H9 (cell line): ENCODE data around the gene DOK6. TPM values are rescaled to one million over a fixed set of nuclear protein-coding genes. Genes with fewer than 3 reads are reported as not detected.

Experiments used
- DNase-seq: peaks from one replicate; pipeline ENCODE4 v3.0.0-alpha.2; 2017
- H2AFZ ChIP-seq: one replicate; pipeline ENCODE4 v1.6.1; 2013; ENCODE audit warnings: mild to moderate bottlenecking, low read length, control low read depth, moderate library complexity
- H2AK5ac ChIP-seq: 2 replicates; pipeline ENCODE4 v1.6.1; 2013; ENCODE audit warnings: low read length, control low read depth, mixed read lengths; ENCODE audit not compliant: insufficient read length
- H2BK120ac ChIP-seq: one replicate; pipeline ENCODE4 v1.6.1; 2013; ENCODE audit warnings: low read depth, mild to moderate bottlenecking, low read length, control low read depth, inconsistent platforms; ENCODE audit not compliant: poor library complexity, severe bottlenecking
- H2BK12ac ChIP-seq: 2 replicates; pipeline ENCODE4 v1.6.1; 2013; ENCODE audit warnings: low read length, control low read depth, mixed read lengths, low read depth; ENCODE audit not compliant: insufficient read length
- H2BK15ac ChIP-seq: 2 replicates; pipeline ENCODE4 v1.6.1; 2013; ENCODE audit warnings: low read depth, low read length, control low read depth
- H2BK20ac ChIP-seq: one replicate; pipeline ENCODE4 v1.6.1; 2013; ENCODE audit warnings: low read depth, mild to moderate bottlenecking, low read length, control low read depth, inconsistent platforms; ENCODE audit not compliant: poor library complexity, severe bottlenecking
- H2BK5ac ChIP-seq: 2 replicates; pipeline ENCODE4 v1.6.1; 2013; ENCODE audit warnings: low read length, control low read depth, mixed read lengths; ENCODE audit not compliant: insufficient read length
- H3K14ac ChIP-seq: 2 replicates; pipeline ENCODE4 v1.6.1; 2013; ENCODE audit warnings: low read length, control low read depth; ENCODE audit not compliant: insufficient read depth
- H3K18ac ChIP-seq: 2 replicates; pipeline ENCODE4 v1.6.1; 2013; ENCODE audit warnings: low read depth, mild to moderate bottlenecking, mixed read lengths, low read length, control low read depth; ENCODE audit not compliant: insufficient read length
- H3K23ac ChIP-seq: 2 replicates; pipeline ENCODE4 v1.6.1; 2013; ENCODE audit warnings: low read length, control low read depth, mixed read lengths, low read depth; ENCODE audit not compliant: insufficient read length
- H3K23me2 ChIP-seq: 2 replicates; pipeline ENCODE4 v1.6.1; 2013; ENCODE audit warnings: low read depth, mild to moderate bottlenecking, mixed read lengths, low read length, control low read depth; ENCODE audit not compliant: insufficient read length, poor library complexity, severe bottlenecking
- H3K27ac ChIP-seq: 2 replicates; pipeline ENCODE4 v1.5.1; 2013; ENCODE audit warnings: low read length, control low read depth, mixed read lengths, low read depth; ENCODE audit not compliant: insufficient read length
- H3K27me3 ChIP-seq: 2 replicates; pipeline ENCODE4 v1.6.1; 2013; ENCODE audit warnings: low read length, control low read depth, inconsistent platforms; ENCODE audit not compliant: insufficient read depth
- H3K4ac ChIP-seq: 2 replicates; pipeline ENCODE4 v1.6.1; 2013; ENCODE audit warnings: low read depth, mild to moderate bottlenecking, control low read depth, inconsistent platforms, low read length, moderate library complexity
- H3K4me1 ChIP-seq: 2 replicates; pipeline ENCODE4 v1.6.1; 2013; ENCODE audit warnings: low read length, control low read depth, inconsistent platforms; ENCODE audit not compliant: insufficient read depth
- H3K4me2 ChIP-seq: 2 replicates; pipeline ENCODE4 v1.6.1; 2013; ENCODE audit warnings: low read length, control low read depth, mixed read lengths; ENCODE audit not compliant: insufficient read length, insufficient read depth
- H3K56ac ChIP-seq: 2 replicates; pipeline ENCODE4 v1.6.1; 2013; ENCODE audit warnings: low read depth, mild to moderate bottlenecking, mixed read lengths, low read length, control low read depth; ENCODE audit not compliant: insufficient read length
- H3K79me1 ChIP-seq: 2 replicates; pipeline ENCODE4 v1.6.1; 2013; ENCODE audit warnings: low read depth, mild to moderate bottlenecking, moderate library complexity, low read length, control low read depth, inconsistent platforms; ENCODE audit not compliant: insufficient read depth, poor library complexity, severe bottlenecking
- H3K79me2 ChIP-seq: 2 replicates; pipeline ENCODE4 v1.6.1; 2013; ENCODE audit warnings: low read length, control low read depth, inconsistent platforms; ENCODE audit not compliant: insufficient read depth
- H3K9ac ChIP-seq: 2 replicates; pipeline ENCODE4 v1.6.1; 2013; ENCODE audit warnings: low read length, control low read depth, mixed read lengths; ENCODE audit not compliant: insufficient read length; ENCODE audit errors: extremely low read depth
- H3K9me3 ChIP-seq: one replicate; pipeline ENCODE4 v1.6.1; 2013; ENCODE audit warnings: low read depth, low read length, inconsistent platforms; ENCODE audit not compliant: control insufficient read depth
- H3T11ph ChIP-seq: one replicate; pipeline ENCODE4 v1.6.1; 2013; ENCODE audit warnings: mild to moderate bottlenecking, low read length, control low read depth, inconsistent platforms
- H4K20me1 ChIP-seq: one replicate; pipeline ENCODE4 v1.6.1; 2013; ENCODE audit not compliant: control insufficient read depth, insufficient read length, insufficient read depth
- H4K5ac ChIP-seq: 2 replicates; pipeline ENCODE4 v1.6.1; 2013; ENCODE audit warnings: low read depth, mild to moderate bottlenecking, mixed read lengths, low read length, control low read depth; ENCODE audit not compliant: insufficient read length
- H4K8ac ChIP-seq: replicated peaks from 2 replicates; pipeline ENCODE4 v1.6.1; 2013; ENCODE audit warnings: low read length, control low read depth, mixed read lengths, low read depth; ENCODE audit not compliant: insufficient read length
- H4K91ac ChIP-seq: 2 replicates; pipeline ENCODE4 v1.6.1; 2013; ENCODE audit warnings: low read depth, mild to moderate bottlenecking, moderate library complexity, mixed read lengths, low read length, control low read depth; ENCODE audit not compliant: insufficient read length
- H3K27ac Mint-ChIP-seq, 3 experiments: 2 replicates in 2 of 3; 3 replicates in 1 of 3; pipeline ENCODE4 v1.8.0; 2020 to 2021; ENCODE audit warnings: mixed read lengths in 3 of 3, mild to moderate bottlenecking in 1 of 3, moderate library complexity in 1 of 3
- H3K27me3 Mint-ChIP-seq: 2 replicates; pipeline ENCODE4 v1.8.0; 2021; ENCODE audit warnings: low read depth, mild to moderate bottlenecking, moderate library complexity, mixed read lengths
- H3K36me3 Mint-ChIP-seq, 3 experiments: 2 replicates in 2 of 3; 3 replicates in 1 of 3; pipeline ENCODE4 v1.8.0; 2020 to 2021; ENCODE audit warnings: low read depth in 3 of 3, mixed read lengths in 3 of 3; ENCODE audit not compliant: insufficient read depth in 1 of 3
- H3K4me1 Mint-ChIP-seq, 2 experiments: 2 replicates each; pipeline ENCODE4 v1.8.0; 2020; ENCODE audit warnings: mixed read lengths in 2 of 2
- H3K4me3 Mint-ChIP-seq, 2 experiments: 2 replicates in 1 of 2; 3 replicates in 1 of 2; pipeline ENCODE4 v1.8.0; 2020 to 2021; ENCODE audit warnings: mild to moderate bottlenecking in 2 of 2, mixed read lengths in 2 of 2, moderate library complexity in 1 of 2
- H3K9me3 Mint-ChIP-seq, 2 experiments: 2 replicates in 1 of 2; 3 replicates in 1 of 2; pipeline ENCODE4 v1.8.0; 2020; ENCODE audit warnings: mild to moderate bottlenecking in 2 of 2, mixed read lengths in 2 of 2, moderate library complexity in 1 of 2
- CTCF ChIP-seq: fragments of 200-600 bp; sonication (generic); conservative IDR thresholded peaks from 3 replicates; pipeline ENCODE4 v1.8.0; 2021; ENCODE audit warnings: antibody characterized with exemption, mild to moderate bottlenecking
- WGBS: extraction: QIAGEN DNeasy Blood & Tissue Kit; methylation state at CpG from one replicate; pipeline ENCODE4 v1.1.7; 2013; ENCODE audit warnings: missing lambda C conversion rate, low lambda C conversion rate, mixed read lengths; ENCODE audit not compliant: insufficient read length; ENCODE audit errors: extremely low coverage; 5-methylcytosine and 5-hydroxymethylcytosine counted together
- total RNA-seq: library from RNA; stranded (reverse); gene quantifications from 2 replicates; pipeline ENCODE4 v1.2.1, GENCODE V29; 2021

The DOK6 gene
- total RNA-seq, 1 experiment from 2014 or later = 0.20 TPM

DNA sequence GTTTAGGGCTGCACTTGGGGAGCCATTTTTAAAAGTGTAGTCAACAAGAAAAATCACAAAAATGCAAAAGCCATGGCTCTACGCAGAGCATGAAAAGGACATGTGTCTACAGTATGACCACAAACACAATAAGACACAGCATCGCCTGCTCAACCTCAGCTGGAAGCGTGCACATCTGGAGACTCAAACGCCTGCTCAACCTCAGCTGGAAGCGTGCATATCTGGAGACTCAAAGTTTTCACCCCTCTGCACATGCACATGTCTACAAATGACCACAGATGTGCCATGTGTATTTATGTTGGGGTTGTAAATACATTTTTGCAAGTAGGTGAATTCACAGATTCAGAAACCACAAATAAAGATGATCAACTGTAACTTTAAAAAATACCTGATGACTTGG is 196.9 kb downstream of the DOK6 start:
- H3T11ph ChIP-seq = no peak overlapping the region
- TF ChIP-seq CTCF = no peak
- no peaks in the 10 kb centered on the region for H3K9me3 ChIP-seq
- Mint-ChIP-seq H3K36me3 (peaks cover 4 to 13% (median 6%) of the 10 kb centered on the region in 3 experiments; a peak in 4 of 7 replicates), H3K9me3 (peaks cover 7 to 15% of the 10 kb centered on the region in 2 experiments; a peak in 4 of 5 replicates), H3K27me3 (no peaks in the 10 kb centered on the region), H3K4me1 (peaks cover 0 to 3% of the 10 kb centered on the region in 2 experiments; a peak in 1 of 4 replicates), H3K4me3 (no peak overlapping the region), H3K27ac (no peak overlapping the region)
- H3K4me1 ChIP-seq = no peaks in the 10 kb centered on the region
- no peak overlapping the region for H4K8ac ChIP-seq
- no peak overlapping the region for H3K4ac ChIP-seq
- H2AFZ ChIP-seq = no peak overlapping the region
- no peaks in the 10 kb centered on the region for H3K27me3 ChIP-seq
- H3K56ac ChIP-seq = no peak overlapping the region
- no peaks in the 10 kb centered on the region for H3K23me2 ChIP-seq
- H2BK15ac ChIP-seq = no peak overlapping the region
- H3K23ac ChIP-seq = no peak overlapping the region
- H2AK5ac ChIP-seq = no peak overlapping the region
- H2BK12ac ChIP-seq = no peak overlapping the region
- no peaks in the 10 kb centered on the region for H3K79me1 ChIP-seq
- H2BK5ac ChIP-seq = no peak overlapping the region
- H3K79me2 ChIP-seq = no peaks in the 10 kb centered on the region
- H2BK120ac ChIP-seq = no peak overlapping the region
- H3K14ac ChIP-seq = no peak overlapping the region
- no peak overlapping the region for H4K91ac ChIP-seq
- no peaks in the 10 kb centered on the region for H4K20me1 ChIP-seq
- H3K18ac ChIP-seq = no peak overlapping the region
- WGBS = no CpG with 5 or more reads among the region's 5 CpGs
- no peak overlapping the region for H3K27ac ChIP-seq
- no peak overlapping the region for H3K4me2 ChIP-seq
- no peak overlapping the region for H3K9ac ChIP-seq
- DNase-seq = no peak
- no peak overlapping the region for H4K5ac ChIP-seq
- no peak overlapping the region for H2BK20ac ChIP-seq
